ENCODE data around the gene RAC3.

DNA sequence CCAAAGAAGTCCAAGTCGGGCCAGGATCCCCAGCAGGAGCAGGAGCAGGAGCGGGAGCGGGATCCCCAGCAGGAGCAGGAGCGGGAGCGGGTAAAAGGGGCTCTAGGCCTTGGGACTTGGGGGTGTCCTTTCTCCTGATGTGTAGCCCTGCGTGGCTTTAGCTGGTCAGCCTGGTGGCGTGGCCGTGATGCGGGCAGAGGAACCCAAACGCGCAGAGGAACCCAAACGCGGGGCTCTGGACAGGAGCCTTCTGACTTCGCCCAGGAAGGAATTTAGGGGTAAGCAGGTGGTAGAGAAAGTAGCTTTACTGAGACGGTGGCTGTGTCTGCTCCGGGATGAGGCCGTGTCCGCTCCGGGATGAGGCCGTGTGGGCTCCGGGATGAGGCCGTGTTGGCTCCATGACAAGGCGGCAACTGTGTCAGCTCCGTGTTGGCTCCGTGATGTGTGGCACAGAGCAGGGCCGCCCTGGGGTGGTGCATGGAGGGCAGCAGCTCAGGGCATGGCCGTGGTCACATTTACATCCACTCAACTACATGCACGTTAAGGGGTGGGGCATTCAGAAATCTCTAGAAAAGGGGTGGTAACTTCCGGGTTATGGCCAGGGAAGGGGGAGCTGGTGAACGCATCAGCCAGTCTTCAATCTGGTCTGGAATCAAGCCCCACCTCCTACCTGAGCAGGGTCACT lies 34.6 kb upstream of the RAC3 start:
- TF ChIP-seq, protein P1, sequence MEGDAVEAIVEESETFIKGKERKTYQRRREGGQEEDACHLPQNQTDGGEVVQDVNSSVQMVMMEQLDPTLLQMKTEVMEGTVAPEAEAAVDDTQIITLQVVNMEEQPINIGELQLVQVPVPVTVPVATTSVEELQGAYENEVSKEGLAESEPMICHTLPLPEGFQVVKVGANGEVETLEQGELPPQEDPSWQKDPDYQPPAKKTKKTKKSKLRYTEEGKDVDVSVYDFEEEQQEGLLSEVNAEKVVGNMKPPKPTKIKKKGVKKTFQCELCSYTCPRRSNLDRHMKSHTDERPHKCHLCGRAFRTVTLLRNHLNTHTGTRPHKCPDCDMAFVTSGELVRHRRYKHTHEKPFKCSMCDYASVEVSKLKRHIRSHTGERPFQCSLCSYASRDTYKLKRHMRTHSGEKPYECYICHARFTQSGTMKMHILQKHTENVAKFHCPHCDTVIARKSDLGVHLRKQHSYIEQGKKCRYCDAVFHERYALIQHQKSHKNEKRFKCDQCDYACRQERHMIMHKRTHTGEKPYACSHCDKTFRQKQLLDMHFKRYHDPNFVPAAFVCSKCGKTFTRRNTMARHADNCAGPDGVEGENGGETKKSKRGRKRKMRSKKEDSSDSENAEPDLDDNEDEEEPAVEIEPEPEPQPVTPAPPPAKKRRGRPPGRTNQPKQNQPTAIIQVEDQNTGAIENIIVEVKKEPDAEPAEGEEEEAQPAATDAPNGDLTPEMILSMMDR (conservative IDR thresholded peaks at IDR 0.05; ENCODE audit: low read length) = no peak
- no peak for TF ChIP-seq EZH2phosphoT487 (IDR thresholded peaks at IDR 0.05; ENCODE audit: borderline replicate concordance, low read depth, low read length)

Data from OCI-LY7 (cell line).